Esophagus squamous epithelium (tissue), 5 donors: ENCODE data around the gene KRT12. TPM values are rescaled to one million over a fixed set of nuclear protein-coding genes. Genes with fewer than 3 reads are reported as not detected.
A peak's percentile ranks its signal among the peaks of the same experiment; 100 is the strongest.

ENCODE experiments used
- DNase-seq: peaks from one replicate; lab custom pipeline; 2025; lab: John Stamatoyannopoulos, UW
- H3K27ac ChIP-seq, 4 donors: fragments of 200-600 bp; sonication (generic); one replicate each; pipeline ENCODE4 v1.5.1; 2016 to 2019; ENCODE audit warnings: mild to moderate bottlenecking in 1 of 4
- H3K27me3 ChIP-seq, 4 donors: fragments of 200-600 bp; sonication (generic); 1 replicate in 3 of 4; 2 replicates in 1 of 4; pipeline versions ENCODE4 v1.5.1 to v1.6.0; 2017 to 2021; ENCODE audit warnings: antibody characterized with exemption in 1 of 4
- H3K36me3 ChIP-seq, 3 donors: fragments of 200-600 bp; sonication (generic); one replicate each; pipeline ENCODE4 v1.5.1; 2016 to 2019
- H3K4me1 ChIP-seq, 3 donors: fragments of 200-600 bp; sonication (generic); one replicate each; pipeline ENCODE4 v1.5.1; 2017 to 2019
- H3K4me3 ChIP-seq, 4 donors: fragments of 200-600 bp; sonication (generic); 1 replicate in 3 of 4; 2 replicates in 1 of 4; pipeline ENCODE4 v1.5.1; 2016 to 2019; ENCODE audit warnings: mild to moderate bottlenecking in 2 of 4, moderate library complexity in 1 of 4
- H3K9me3 ChIP-seq, 3 donors: fragments of 200-600 bp; sonication (generic); one replicate each; pipeline ENCODE4 v1.5.1; 2016 to 2019
- POLR2A ChIP-seq, 4 donors: fragments of 450-650 bp; IDR thresholded peaks; one replicate each; pipeline ENCODE4 v1.6.1; 2017; ENCODE audit warnings: antibody characterized with exemption in 4 of 4, mild to moderate bottlenecking in 4 of 4, moderate library complexity in 3 of 4
- WGBS, 2 donors: methylation state at CpG; one replicate each; pipeline ENCODE4 v1.1.5; 2018; 5-methylcytosine and 5-hydroxymethylcytosine counted together
- intact Hi-C: fragments of 100-400 bp; cut with DNase I; formaldehyde crosslinking; loops from one replicate; pipeline ENCODE4 v1.15.0; 2022
- total RNA-seq, 4 donors: library from RNA; depleted of rRNA; stranded (reverse); fragments of >200 nt; gene quantifications; one replicate each; pipeline ENCODE4 v1.1.0, GENCODE V29; 2016
- TF ChIP-seq, protein P1 (sequence below), 6 experiments: fragments of 450-650 bp in 4 of 6; fragments of 200-600 bp in 2 of 6; sonication (generic) in 2 of 6; IDR thresholded peaks; one replicate each; pipeline ENCODE4 v1.5.1; 2016 to 2019; ENCODE audit warnings: antibody characterized with exemption in 6 of 6, mild to moderate bottlenecking in 4 of 6, moderate library complexity in 4 of 6
- donor health status: DM: yes; HTN: yes; CAD: no.

The KRT12 gene
- not detected for total RNA-seq

- H3K4me1 ChIP-seq, result no peaks in the 10 kb centered on the region
- 88 to 96% methylated on average over 3 of the region's 8 CpGs for WGBS, 2 donors
- no peaks in the 10 kb centered on the region for H3K9me3 ChIP-seq
- H3K27ac ChIP-seq, result no peak within 1 kb of the TSS
- no peaks in the 10 kb centered on the region for H3K36me3 ChIP-seq
- DNase-seq, result no peak
- TF ChIP-seq POLR2A (IDR thresholded peaks at IDR 0.05), result no peak
- TF ChIP-seq, protein P1, sequence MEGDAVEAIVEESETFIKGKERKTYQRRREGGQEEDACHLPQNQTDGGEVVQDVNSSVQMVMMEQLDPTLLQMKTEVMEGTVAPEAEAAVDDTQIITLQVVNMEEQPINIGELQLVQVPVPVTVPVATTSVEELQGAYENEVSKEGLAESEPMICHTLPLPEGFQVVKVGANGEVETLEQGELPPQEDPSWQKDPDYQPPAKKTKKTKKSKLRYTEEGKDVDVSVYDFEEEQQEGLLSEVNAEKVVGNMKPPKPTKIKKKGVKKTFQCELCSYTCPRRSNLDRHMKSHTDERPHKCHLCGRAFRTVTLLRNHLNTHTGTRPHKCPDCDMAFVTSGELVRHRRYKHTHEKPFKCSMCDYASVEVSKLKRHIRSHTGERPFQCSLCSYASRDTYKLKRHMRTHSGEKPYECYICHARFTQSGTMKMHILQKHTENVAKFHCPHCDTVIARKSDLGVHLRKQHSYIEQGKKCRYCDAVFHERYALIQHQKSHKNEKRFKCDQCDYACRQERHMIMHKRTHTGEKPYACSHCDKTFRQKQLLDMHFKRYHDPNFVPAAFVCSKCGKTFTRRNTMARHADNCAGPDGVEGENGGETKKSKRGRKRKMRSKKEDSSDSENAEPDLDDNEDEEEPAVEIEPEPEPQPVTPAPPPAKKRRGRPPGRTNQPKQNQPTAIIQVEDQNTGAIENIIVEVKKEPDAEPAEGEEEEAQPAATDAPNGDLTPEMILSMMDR (IDR thresholded peaks at IDR 0.05), result no peak
- no peak within 1 kb of the TSS for H3K4me3 ChIP-seq
- peaks cover 0 to 34% (median 0%) of the 10 kb centered on the region in 4 donors for H3K27me3 ChIP-seq
- intact Hi-C loops, result no loop called here
Observed at GRCh38 chr17:40866838-40867237, at the start of gene KRT12. Gene KRT12, minus strand, starts transcription at chr17:40867223. Its CDS starts 37 bp downstream, at chr17:40867186.

DNA sequence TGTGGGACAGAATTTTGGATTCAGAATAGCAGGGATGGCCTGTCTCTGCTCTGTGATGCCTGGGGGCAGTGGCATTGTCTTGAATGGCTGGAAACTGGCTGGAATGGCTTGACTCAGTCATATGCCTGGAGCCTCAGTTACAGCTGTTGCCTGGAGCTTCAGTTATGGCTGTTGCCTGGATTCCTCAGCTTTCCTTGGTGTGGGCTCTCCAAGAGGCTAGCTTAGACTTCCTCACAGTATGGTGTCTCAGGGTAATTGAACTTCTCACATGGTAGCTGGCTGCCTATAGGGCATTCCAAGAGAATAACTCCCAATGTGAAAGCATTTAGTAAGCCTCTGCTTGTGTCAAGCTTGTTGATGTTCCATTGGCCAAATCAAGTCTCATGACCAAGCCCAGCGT, 49.3 kb upstream of the KRT12 start:
- DNase-seq, result no peak

DNA sequence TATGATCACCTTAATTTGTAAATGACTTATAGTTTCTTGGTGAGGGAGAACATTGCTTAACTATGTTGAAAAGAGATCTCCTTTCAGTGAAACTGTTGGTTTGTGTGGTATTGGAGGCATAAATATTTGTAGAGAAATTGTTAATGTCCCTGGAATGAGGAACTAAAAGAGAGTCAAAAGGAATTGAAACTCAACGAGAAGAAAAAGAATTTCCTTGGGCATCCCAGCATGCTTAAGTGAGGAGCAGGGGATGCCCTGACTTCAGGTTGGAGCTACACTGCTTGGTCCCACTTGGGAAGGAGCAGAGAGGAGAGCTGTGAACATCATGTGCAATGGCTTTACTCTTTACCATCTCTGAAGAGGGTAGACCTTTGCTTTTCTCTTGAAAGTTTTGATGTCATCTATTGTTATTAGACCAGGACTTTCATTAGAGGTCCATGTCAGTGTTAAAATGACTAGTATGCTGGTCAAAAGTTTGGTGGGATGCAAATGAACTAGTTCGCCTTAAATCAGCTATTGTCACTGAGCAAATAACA, 48.8 kb upstream of the KRT12 start:
- Histone ChIP-seq H3K4me3 (no peak overlapping the region), H3K4me1 (peaks cover 0 to 31% (median 8%) of the 10 kb centered on the region in 3 donors), H3K27me3 (no peaks in the 10 kb centered on the region), H3K27ac (peak overlapping the region in 3 of 4 donors; percentile 5 to 70 (median 59)), H3K36me3 (no peaks in the 10 kb centered on the region), H3K9me3 (no peaks in the 10 kb centered on the region)
- TF ChIP-seq POLR2A (IDR thresholded peaks at IDR 0.05), result no peak
- TF ChIP-seq, protein P1 (IDR thresholded peaks at IDR 0.05), result no peak
- intact Hi-C loops, result no loop called here
- no peak for DNase-seq
- 47 to 66% methylated on average over 2 of the region's 2 CpGs for WGBS, 2 donors

More for the DNA sequence above, 49.3 kb upstream of the KRT12 start:
- no peak for TF ChIP-seq POLR2A (IDR thresholded peaks at IDR 0.05)
- TF ChIP-seq, protein P1 (IDR thresholded peaks at IDR 0.05), result no peak
- 25 to 95% methylated on average over 1 of the region's 1 CpG for WGBS, 2 donors
- H3K9me3 ChIP-seq, result no peaks in the 10 kb centered on the region
- H3K4me1 ChIP-seq, result peaks cover 0 to 25% (median 5%) of the 10 kb centered on the region in 3 donors
- H3K4me3 ChIP-seq, result no peak overlapping the region
- no peaks in the 10 kb centered on the region for H3K27me3 ChIP-seq
- intact Hi-C loops, result no loop called here
- H3K36me3 ChIP-seq, result no peaks in the 10 kb centered on the region
- H3K27ac ChIP-seq, result peak overlapping the region in 2 of 4 donors; percentile 5 to 70

DNA sequence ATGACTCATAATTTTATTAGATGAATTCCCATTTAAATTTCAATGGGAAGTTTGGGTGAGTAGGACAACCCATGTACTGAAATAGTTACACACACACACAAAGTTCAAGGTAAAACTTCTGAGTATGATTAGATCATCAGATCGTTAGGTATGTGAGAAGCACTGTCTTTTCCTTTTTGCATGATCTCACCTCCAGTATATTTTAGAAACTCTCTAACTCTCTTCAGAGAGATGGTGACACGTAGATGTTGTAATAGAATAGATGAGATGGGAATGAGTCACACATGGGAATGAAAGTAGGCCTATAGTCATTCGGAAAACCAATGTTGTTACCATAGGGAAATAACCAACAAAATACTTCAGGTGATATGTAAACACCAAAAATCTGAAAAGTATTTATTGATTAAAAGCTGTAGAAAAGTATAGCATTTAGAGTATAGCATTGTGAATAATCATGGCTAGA, 48.2 kb upstream of the KRT12 start:
- Histone ChIP-seq H3K4me1 (peaks cover 0 to 36% (median 10%) of the 10 kb centered on the region in 3 donors), H3K4me3 (no peak overlapping the region), H3K36me3 (no peaks in the 10 kb centered on the region), H3K9me3 (no peaks in the 10 kb centered on the region), H3K27ac (peak overlapping the region; percentile 5 to 76 (median 49)), H3K27me3 (no peaks in the 10 kb centered on the region)
- DNase-seq, result no peak
- TF ChIP-seq, protein P1 (IDR thresholded peaks at IDR 0.05), result no peak
- TF ChIP-seq POLR2A (IDR thresholded peaks at IDR 0.05), result no peak
- intact Hi-C loops, result no loop called here
- WGBS, 2 donors, result 19 to 34% methylated on average over 3 of the region's 3 CpGs

DNA sequence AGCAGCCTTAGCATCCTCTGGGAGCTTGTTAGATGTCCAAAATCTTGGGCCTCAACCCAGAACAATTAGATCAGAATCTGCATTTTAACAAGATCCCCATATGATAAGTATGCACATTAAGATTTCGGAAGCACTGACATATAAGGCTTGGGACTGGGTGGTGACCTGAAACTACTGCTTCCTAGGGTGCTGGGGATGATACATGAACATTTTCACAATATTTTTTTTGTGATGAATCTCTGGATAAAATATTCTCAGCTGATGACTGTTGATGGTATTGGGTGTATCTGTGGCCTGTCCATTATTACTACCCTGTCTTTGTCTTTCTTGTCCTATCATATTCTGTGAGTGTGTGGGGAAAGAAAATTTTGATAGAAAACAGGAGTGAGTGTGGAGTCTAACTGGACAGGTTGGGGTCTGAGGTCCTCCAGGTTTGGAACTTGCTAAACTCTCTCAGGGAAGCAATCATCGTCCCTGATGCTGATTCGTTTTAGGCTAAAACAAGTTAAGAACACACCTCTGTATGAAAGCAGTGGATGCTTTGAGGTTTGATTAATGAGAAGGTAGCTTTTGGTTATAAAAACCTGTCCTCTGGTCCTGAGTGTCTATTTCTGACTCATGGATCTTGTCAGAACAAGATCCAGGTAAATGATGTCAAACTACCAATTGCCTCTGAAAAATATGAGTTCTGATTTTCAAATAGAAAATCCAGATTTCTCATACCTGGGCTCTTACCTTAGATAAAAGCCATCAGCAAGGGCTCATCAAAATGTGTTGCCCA, 47.2 kb upstream of the KRT12 start:
- WGBS, 2 donors, result 37 to 82% methylated on average over 3 of the region's 3 CpGs
- H3K27ac ChIP-seq, result peak overlapping the region in 3 of 4 donors; percentile 32 to 76 (median 66)
- TF ChIP-seq POLR2A (IDR thresholded peaks at IDR 0.05), result no peak
- TF ChIP-seq, protein P1 (IDR thresholded peaks at IDR 0.05), result no peak
- no peaks in the 10 kb centered on the region for H3K36me3 ChIP-seq
- H3K27me3 ChIP-seq, result no peaks in the 10 kb centered on the region
- no peak for DNase-seq
- H3K4me3 ChIP-seq, result no peak overlapping the region
- no peaks in the 10 kb centered on the region for H3K9me3 ChIP-seq
- intact Hi-C loops, result loop anchor here (5.0 kb wide), 1 partner anchor 733 kb away; no protein-coding TSS in a partner anchor
- peaks cover 8 to 46% (median 17%) of the 10 kb centered on the region in 3 donors for H3K4me1 ChIP-seq
